ENCODE measurements around the gene MYOG. TPM values are rescaled to one million over a fixed set of nuclear protein-coding genes. Genes with fewer than 3 reads are reported as not detected.

Gene MYOG
- total RNA-seq, 1 donor from 2014 or later: not detected

- Histone ChIP-seq H3K27ac (replicated peaks) (no peak overlapping the region), H3K27me3 (ENCODE audit: low read depth) (no peaks in the 10 kb centered on the region), H3K9me3 (replicated peaks) (peaks cover 20% of the 10 kb centered on the region), H3K4me1 (no peaks in the 10 kb centered on the region), H3K36me3 (no peaks in the 10 kb centered on the region), H3K4me3 (no peak overlapping the region)
- intact Hi-C loops (cut with micrococcal nuclease): no loop called here
- no peak for DNase-seq
- TF ChIP-seq CTCF (IDR thresholded peaks at IDR 0.05; ENCODE audit: borderline replicate concordance): no peak
These were observed 14.7 kb upstream of the MYOG start for GRCh38 chr1:203100516-203100869.

GRCh38 chr1:203099805-203100515 lies 14.1 kb upstream of the MYOG start:
- Histone ChIP-seq H3K4me3 (no peak overlapping the region), H3K27me3 (ENCODE audit: low read depth) (no peaks in the 10 kb centered on the region), H3K27ac (replicated peaks) (no peak overlapping the region), H3K36me3 (no peaks in the 10 kb centered on the region), H3K9me3 (replicated peaks) (peaks cover 20% of the 10 kb centered on the region), H3K4me1 (no peaks in the 10 kb centered on the region)
- no peak for TF ChIP-seq CTCF (IDR thresholded peaks at IDR 0.05; ENCODE audit: borderline replicate concordance)
- no peak for DNase-seq
- intact Hi-C loops (cut with micrococcal nuclease): no loop called here

- H3K27me3 ChIP-seq (ENCODE audit: low read depth): no peaks in the 10 kb centered on the region
- H3K4me1 ChIP-seq: no peaks in the 10 kb centered on the region
- no peak overlapping the region for H3K27ac ChIP-seq (replicated peaks)
- H3K4me3 ChIP-seq: no peak overlapping the region
- H3K9me3 ChIP-seq (replicated peaks): peaks cover 22% of the 10 kb centered on the region
- no peak for TF ChIP-seq CTCF (IDR thresholded peaks at IDR 0.05; ENCODE audit: borderline replicate concordance)
- H3K36me3 ChIP-seq: no peaks in the 10 kb centered on the region
- no peak for DNase-seq
- intact Hi-C loops (cut with micrococcal nuclease): no loop called here
These were observed 13.2 kb upstream of the MYOG start for GRCh38 chr1:203098914-203099520.

- no peak for DNase-seq
- Histone ChIP-seq H3K27ac (replicated peaks) (no peak overlapping the region), H3K36me3 (no peaks in the 10 kb centered on the region), H3K9me3 (replicated peaks) (peaks cover 25% of the 10 kb centered on the region), H3K4me3 (no peak overlapping the region), H3K27me3 (ENCODE audit: low read depth) (no peaks in the 10 kb centered on the region), H3K4me1 (no peaks in the 10 kb centered on the region)
- TF ChIP-seq CTCF (IDR thresholded peaks at IDR 0.05; ENCODE audit: borderline replicate concordance): no peak
- intact Hi-C loops (cut with micrococcal nuclease): no loop called here
These were observed 12.6 kb upstream of the MYOG start for GRCh38 chr1:203098445-203098844.

- intact Hi-C loops (cut with micrococcal nuclease): no loop called here
- Histone ChIP-seq H3K27me3 (ENCODE audit: low read depth) (peaks cover 11% of the 10 kb centered on the region), H3K9me3 (replicated peaks) (peaks cover 25% of the 10 kb centered on the region), H3K36me3 (no peaks in the 10 kb centered on the region), H3K4me1 (no peaks in the 10 kb centered on the region), H3K27ac (replicated peaks) (no peak overlapping the region), H3K4me3 (no peak overlapping the region)
- TF ChIP-seq CTCF (IDR thresholded peaks at IDR 0.05; ENCODE audit: borderline replicate concordance): no peak
- DNase-seq: no peak
These were observed 11.2 kb upstream of the MYOG start for GRCh38 chr1:203097001-203097400.
